NCI-H1436 (cell line): ENCODE data around the gene CAPN7.

ENCODE experiments used
- DNase-seq: peaks from one replicate; lab custom pipeline; 2025; lab: John Stamatoyannopoulos, UW

Gene CAPN7

GRCh38 chr3:15199493-15200105 lies 6.4 kb upstream of the CAPN7 start:
- DNase-seq, result no peak

- DNase-seq, result no peak
These were observed 2.0 kb upstream of the CAPN7 start for GRCh38 chr3:15204005-15204404.

- DNase-seq, result no peak
These were observed 538 bp upstream of the CAPN7 start for GRCh38 chr3:15205482-15205933.

GRCh38 chr3:15206662-15207576 lies 873 bp downstream of the CAPN7 start:
- DNase-seq, result no peak

GRCh38 chr3:15207836-15208504 lies 1.9 kb downstream of the CAPN7 start:
- DNase-seq, result no peak

- DNase-seq, result no peak
These were observed 5.9 kb downstream of the CAPN7 start for GRCh38 chr3:15211937-15212336.

GRCh38 chr3:15214758-15215157 lies 8.7 kb downstream of the CAPN7 start:
- no peak for DNase-seq

- no peak for DNase-seq
These were observed 9.9 kb downstream of the CAPN7 start for GRCh38 chr3:15215996-15216395.

GRCh38 chr3:15216501-15216900 lies 10.5 kb downstream of the CAPN7 start:
- no peak for DNase-seq

GRCh38 chr3:15217011-15217671 lies 11.1 kb downstream of the CAPN7 start:
- no peak for DNase-seq

- DNase-seq, result no peak
These were observed 11.8 kb downstream of the CAPN7 start for GRCh38 chr3:15217841-15218267.

- DNase-seq, result no peak
These were observed 12.6 kb downstream of the CAPN7 start for GRCh38 chr3:15218689-15219088.

GRCh38 chr3:15220056-15220455 lies 14.0 kb downstream of the CAPN7 start:
- DNase-seq, result no peak

GRCh38 chr3:15220661-15221060 lies 14.6 kb downstream of the CAPN7 start:
- DNase-seq, result no peak

GRCh38 chr3:15221574-15222217 lies 15.7 kb downstream of the CAPN7 start:
- no peak for DNase-seq

GRCh38 chr3:15223685-15224572 lies 17.9 kb downstream of the CAPN7 start:
- DNase-seq, result no peak

GRCh38 chr3:15228147-15228546 lies 22.1 kb downstream of the CAPN7 start:
- no peak for DNase-seq

GRCh38 chr3:15229262-15229661 lies 23.2 kb downstream of the CAPN7 start:
- DNase-seq, result no peak

GRCh38 chr3:15241341-15241740 lies 35.3 kb downstream of the CAPN7 start:
- DNase-seq, result no peak

GRCh38 chr3:15243822-15244482 lies 37.9 kb downstream of the CAPN7 start:
- no peak for DNase-seq
